H1 (cell line): Measurements from ENCODE around the gene MARK3. TPM values are rescaled to one million over a fixed set of nuclear protein-coding genes. Genes with fewer than 3 reads are reported as not detected.

ENCODE experiments used
- CTCF ChIA-PET: fragments of 300-600 bp; sonication (Branson Sonifier 250); formaldehyde crosslinking; loops from one replicate; lab custom pipeline; 2021; ENCODE audit not compliant: partially characterized antibody; lab: Charles Lee
- POLR2A ChIA-PET: fragments of 300-600 bp; sonication (Branson Sonifier 250); formaldehyde crosslinking; loops from one replicate; lab custom pipeline; 2021; ENCODE audit warnings: inconsistent platforms; ENCODE audit not compliant: partially characterized antibody; lab: Charles Lee
- DNase-seq, 2 experiments: peaks; one replicate each; pipeline versions ENCODE4 v3.0.0 to v3.0.0-alpha.2; 2010 to 2022; ENCODE audit warnings: low spot score in 2 of 2, low read depth in 1 of 2, mixed read lengths in 1 of 2
- FAIRE-seq: peaks from 2 replicates; lab custom pipeline; 2011; peaks lifted over from hg19 to GRCh38; lab: Jason Lieb, UNC
- H2AFZ ChIP-seq: 2 replicates; pipeline ENCODE4 v1.8.1; 2012; ENCODE audit warnings: low read length, inconsistent platforms
- H2AK5ac ChIP-seq: 2 replicates; pipeline ENCODE4 v1.6.1; 2013; ENCODE audit warnings: low read depth, low read length
- H2BK120ac ChIP-seq: replicated peaks from 2 replicates; pipeline ENCODE3; 2013; ENCODE audit warnings: low read depth, low read length, inconsistent platforms
- H2BK12ac ChIP-seq: 2 replicates; pipeline ENCODE4 v1.6.1; 2013; ENCODE audit warnings: low read depth, low read length
- H2BK15ac ChIP-seq: 2 replicates; pipeline ENCODE4 v1.6.1; 2013; ENCODE audit warnings: low read length
- H2BK20ac ChIP-seq: 2 replicates; pipeline ENCODE4 v1.6.1; 2013; ENCODE audit warnings: low read length
- H2BK5ac ChIP-seq: 2 replicates; pipeline ENCODE4 v1.6.1; 2013; ENCODE audit warnings: low read depth, low read length
- H3K14ac ChIP-seq: 2 replicates; pipeline ENCODE4 v1.6.1; 2013; ENCODE audit warnings: inconsistent platforms; ENCODE audit not compliant: insufficient read length
- H3K18ac ChIP-seq: 2 replicates; pipeline ENCODE4 v1.6.1; 2013; ENCODE audit warnings: low read length; ENCODE audit errors: extremely low read depth
- H3K23ac ChIP-seq: 2 replicates; pipeline ENCODE4 v1.6.1; 2013; ENCODE audit warnings: inconsistent platforms; ENCODE audit not compliant: insufficient read length
- H3K23me2 ChIP-seq: 2 replicates; pipeline ENCODE4 v1.6.1; 2013; ENCODE audit warnings: low read depth, low read length
- H3K27ac ChIP-seq: 2 replicates; pipeline ENCODE4 v1.6.1; 2011; ENCODE audit warnings: low read depth, low read length, inconsistent platforms
- H3K27me3 ChIP-seq, 4 experiments: replicated peaks in 1 of 4; 1 replicate in 1 of 4; 2 replicates in 3 of 4; pipeline versions ENCODE4 v1.6.1 to v1.8.1; 2011 to 2013; ENCODE audit warnings: low read length in 3 of 4, mild to moderate bottlenecking in 3 of 4, inconsistent platforms in 2 of 4, mixed read lengths in 2 of 4, moderate library complexity in 1 of 4; ENCODE audit not compliant: control insufficient read depth in 3 of 4, insufficient read depth in 3 of 4; ENCODE audit errors: extremely low read depth in 1 of 4
- H3K36me3 ChIP-seq, 4 experiments: 2 replicates each; pipeline versions ENCODE4 v1.6.1 to v1.8.1; 2011 to 2013; ENCODE audit warnings: mild to moderate bottlenecking in 4 of 4, low read length in 3 of 4, moderate library complexity in 2 of 4, control low read depth in 1 of 4, inconsistent platforms in 1 of 4; ENCODE audit not compliant: insufficient read depth in 4 of 4, control insufficient read depth in 2 of 4
- H3K4ac ChIP-seq: replicated peaks from 2 replicates; pipeline ENCODE3; 2013; ENCODE audit warnings: low read length, low read depth, mixed read lengths, inconsistent platforms; ENCODE audit not compliant: insufficient read length
- H3K4me1 ChIP-seq, 4 experiments: replicated peaks in 1 of 4; 1 replicate in 1 of 4; 2 replicates in 3 of 4; pipeline versions ENCODE4 v1.6.1 to v1.8.1; 2011 to 2013; ENCODE audit warnings: low read length in 3 of 4, inconsistent platforms in 2 of 4, mixed read lengths in 1 of 4; ENCODE audit not compliant: insufficient read depth in 4 of 4, control insufficient read depth in 3 of 4
- H3K4me2 ChIP-seq, 2 experiments: 2 replicates each; pipeline versions ENCODE4 v1.6.1 to v1.8.1; 2011 to 2013; ENCODE audit warnings: low read depth in 2 of 2, low read length in 2 of 2, control low read depth in 1 of 2, inconsistent platforms in 1 of 2, mild to moderate bottlenecking in 1 of 2; ENCODE audit not compliant: insufficient read depth in 1 of 2
- H3K4me3 ChIP-seq, 4 experiments: fragments of 200-600, 300-600 bp in 1 of 4; sonication (generic), shearing (Covaris generic), sonication (Bioruptor Twin) in 1 of 4; 2 replicates each; pipeline versions ENCODE4 v1.5.1 to v1.8.1; 2011 to 2016; ENCODE audit warnings: low read length in 4 of 4, low read depth in 3 of 4, control low read depth in 2 of 4, inconsistent platforms in 2 of 4, mild to moderate bottlenecking in 2 of 4, mixed read lengths in 1 of 4, moderate library complexity in 1 of 4; ENCODE audit not compliant: insufficient read depth in 2 of 4; ENCODE audit errors: extremely low read depth in 1 of 4
- H3K56ac ChIP-seq: replicated peaks from 2 replicates; pipeline ENCODE3; 2013; ENCODE audit warnings: low read depth, mild to moderate bottlenecking, mixed read lengths, low read length, inconsistent platforms; ENCODE audit not compliant: insufficient read length
- H3K79me1 ChIP-seq: 2 replicates; pipeline ENCODE4 v1.6.1; 2013; ENCODE audit warnings: low read depth, low read length, control low read depth
- H3K79me2 ChIP-seq, 2 experiments: 2 replicates each; pipeline versions ENCODE4 v1.6.1 to v1.8.1; 2012 to 2013; ENCODE audit warnings: low read length in 2 of 2, mild to moderate bottlenecking in 2 of 2, inconsistent platforms in 1 of 2; ENCODE audit not compliant: insufficient read depth in 2 of 2, control insufficient read depth in 1 of 2
- H3K9ac ChIP-seq, 4 experiments: replicated peaks in 1 of 4; 1 replicate in 1 of 4; 2 replicates in 3 of 4; pipeline versions ENCODE4 v1.6.1 to v1.8.1; 2011 to 2013; ENCODE audit warnings: low read depth in 3 of 4, low read length in 3 of 4, control low read depth in 2 of 4, mild to moderate bottlenecking in 2 of 4, moderate library complexity in 2 of 4, inconsistent platforms in 1 of 4; ENCODE audit errors: extremely low read depth in 1 of 4
- H3K9me3 ChIP-seq, 2 experiments: 2 replicates each; pipeline versions ENCODE4 v1.6.1 to v1.8.1; 2012 to 2013; ENCODE audit warnings: mild to moderate bottlenecking in 2 of 2, moderate library complexity in 2 of 2, control low read depth in 1 of 2, inconsistent platforms in 1 of 2, low read depth in 1 of 2, low read length in 1 of 2, mixed read lengths in 1 of 2; ENCODE audit not compliant: insufficient read depth in 2 of 2
- H4K20me1 ChIP-seq, 2 experiments: replicated peaks in 1 of 2; 2 replicates each; pipeline versions ENCODE3 to v1.8.1; 2011 to 2013; ENCODE audit warnings: inconsistent platforms in 2 of 2, low read length in 2 of 2, mild to moderate bottlenecking in 1 of 2; ENCODE audit not compliant: insufficient read depth in 2 of 2, control insufficient read depth in 1 of 2
- H4K5ac ChIP-seq: 2 replicates; pipeline ENCODE4 v1.6.1; 2013; ENCODE audit warnings: low read length, low read depth, mixed read lengths, inconsistent platforms; ENCODE audit not compliant: insufficient read length
- H4K8ac ChIP-seq: 2 replicates; pipeline ENCODE4 v1.8.0; 2013; ENCODE audit warnings: mild to moderate bottlenecking, moderate library complexity, low read length, inconsistent platforms; ENCODE audit not compliant: insufficient read depth; ENCODE audit errors: extremely low read depth
- H4K91ac ChIP-seq: replicated peaks from 2 replicates; pipeline ENCODE3; 2013; ENCODE audit warnings: low read length, mixed read lengths, inconsistent platforms; ENCODE audit not compliant: insufficient read length
- ATF3 ChIP-seq: IDR thresholded peaks from 2 replicates; pipeline ENCODE4 v1.6.1; 2011; ENCODE audit warnings: low read depth, mild to moderate bottlenecking, low read length; ENCODE audit not compliant: insufficient read depth
- BACH1 ChIP-seq: IDR thresholded peaks from 2 replicates; pipeline ENCODE4 v1.6.1; 2012; ENCODE audit warnings: low read length, improper control_type of control experiment
- CBX8 ChIP-seq: fragments of 300-800, 300-1000 bp; sonication (generic); IDR thresholded peaks from 2 replicates; pipeline ENCODE4 v1.7.1; 2016; ENCODE audit warnings: low read depth, low read length, borderline replicate concordance
- CTCF ChIP-seq, 3 experiments: IDR thresholded peaks; 1 replicate in 2 of 3; 2 replicates in 1 of 3; pipeline versions ENCODE4 v1.5.1 to v1.6.1; 2011; ENCODE audit warnings: low read length in 3 of 3, mild to moderate bottlenecking in 3 of 3, inconsistent platforms in 2 of 3, low read depth in 1 of 3, moderate library complexity in 1 of 3; ENCODE audit not compliant: insufficient read depth in 1 of 3; ENCODE audit errors: control extremely low read depth in 1 of 3
- PHF8 ChIP-seq: fragments of 200-600 bp; sonication (generic); conservative IDR thresholded peaks from 2 replicates; pipeline ENCODE4 v1.7.1; 2012; ENCODE audit warnings: low read depth, mild to moderate bottlenecking, inconsistent platforms, low read length, moderate library complexity
- SP2 ChIP-seq: IDR thresholded peaks from 2 replicates; pipeline ENCODE4 v1.6.1; 2012; ENCODE audit warnings: mild to moderate bottlenecking, low read length, inconsistent platforms
- SUZ12 ChIP-seq: fragments of 200-600 bp; sonication (generic); IDR thresholded peaks from 2 replicates; pipeline ENCODE4 v1.6.1; 2012; ENCODE audit warnings: mild to moderate bottlenecking, inconsistent platforms, low read length, moderate library complexity, mixed read lengths
- WGBS, 2 experiments: shearing (Covaris generic) in 1 of 2; methylation state at CpG; one replicate each; pipeline versions ENCODE4 v1.1.6 to v1.1.7; 2013 to 2015; ENCODE audit warnings: low lambda C conversion rate in 2 of 2, mixed read lengths in 2 of 2, inconsistent platforms in 1 of 2, low coverage in 1 of 2, missing lambda C conversion rate in 1 of 2; ENCODE audit not compliant: insufficient replicate concordance in 2 of 2, insufficient coverage in 1 of 2, insufficient read length in 1 of 2; ENCODE audit errors: extremely low coverage in 1 of 2, missing lambda C conversion rate in 1 of 2; 5-methylcytosine and 5-hydroxymethylcytosine counted together
- polyA plus RNA-seq, 7 experiments: library from polyadenylated mRNA; depleted of rRNA in 3 of 7; stranded (reverse) in 5 of 7; unstranded in 2 of 7; fragments of >200 nt in 5 of 7; fragments of 200-250 nt in 2 of 7; gene quantifications; 1 replicate in 5 of 7; 2 replicates in 1 of 7; 4 replicates in 1 of 7; pipeline versions ENCODE4 v1.2.1 to v1.2.3, GENCODE V29; 2011 to 2013; ENCODE audit warnings: missing spikeins in 2 of 7, mixed read lengths in 2 of 7
- total RNA-seq: library from RNA; stranded (reverse); fragmentation: NEBNext Ultra II Directional; extraction: Animal tissue kit (Norgen Biotek cat#: 25700); gene quantifications from 2 replicates; pipeline ENCODE4 v1.2.1, GENCODE V29; 2021

The MARK3 gene
- total and polyA plus RNA-seq, 2 of the 8 experiments (the other 6 are each of a cell fraction or from before 2014, with no cell fraction given): 39.4 to 76.9 TPM

DNA sequence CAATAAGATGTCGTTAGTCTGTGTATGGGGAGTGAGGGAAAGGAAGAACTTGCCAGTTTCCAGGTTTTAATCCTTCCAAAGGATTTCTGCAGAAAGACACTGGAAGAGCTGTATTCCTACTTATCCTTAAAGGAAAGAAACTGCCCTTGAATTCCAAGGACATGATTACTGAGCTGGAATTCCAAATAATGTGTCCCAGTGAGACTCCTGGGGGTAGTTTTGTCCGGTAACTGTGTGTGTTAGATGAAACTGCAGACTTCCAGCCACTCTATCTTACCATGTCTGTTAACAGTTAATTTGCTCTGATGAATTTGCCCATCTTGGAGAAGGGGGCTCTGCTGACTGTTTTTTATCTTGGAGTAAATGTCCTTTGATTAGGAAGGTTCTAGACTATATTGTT is 104.4 kb downstream of the MARK3 start:
- Histone ChIP-seq H2AFZ (no peak overlapping the region), H2BK120ac (no peak overlapping the region), H3K36me3 (peaks cover 4 to 28% (median 14%) of the 10 kb centered on the region in 4 experiments; a peak in 6 of 8 replicates), H3K9ac (no peak overlapping the region), H3K4me2 (no peak overlapping the region), H3K4me3 (no peak overlapping the region), H3K18ac (no peak overlapping the region), H2BK12ac (no peak overlapping the region), H4K5ac (no peak overlapping the region), H4K20me1 (peaks cover 0 to 4% of the 10 kb centered on the region in 2 experiments), H3K27me3 (no peaks in the 10 kb centered on the region), H3K79me1 (no peaks in the 10 kb centered on the region; the same call in 1 of the 2 replicates)
- DNase-seq: no peak
- ChIA-PET POLR2A (interaction anchor here (1.6 kb wide), 1 partner anchor 26 kb away, joined by 3 read pairs; no protein-coding TSS in a partner anchor), CTCF (interaction anchor here (0.8 to 4.4 kb wide), 3 partner anchors 16 to 57 kb away, joined by 3 to 16 read pairs (median 7); no protein-coding TSS in a partner anchor)
- WGBS, 2 experiments: 87% methylated on average over 2 of the region's 2 CpGs; no CpG with 5 or more reads in 1 of the 2 experiments
- TF ChIP-seq CBX8 (no peak), SP2 (no peak), ATF3 (no peak), PHF8 (no peak), BACH1 (no peak), CTCF (IDR thresholded peaks at IDR 0.05; ENCODE audit: control extremely low read depth in 1 of 3, insufficient read depth in 1 of 3, low read depth in 1 of 3, low read length in 3 of 3) (no peak), SUZ12 (no peak)
- TF ChIP-seq, all 59 proteins: peak for 0
- Histone ChIP-seq H2BK20ac (no peak overlapping the region), H3K27ac (no peak overlapping the region), H3K23me2 (no peaks in the 10 kb centered on the region), H3K14ac (no peak overlapping the region), H3K56ac (no peak overlapping the region), H4K91ac (no peak overlapping the region), H3K9me3 (no peaks in the 10 kb centered on the region), H2AK5ac (no peak overlapping the region), H3K23ac (no peak overlapping the region), H2BK5ac (no peak overlapping the region), H3K4ac (no peak overlapping the region), H4K8ac (no peak overlapping the region), H3K4me1 (no peaks in the 10 kb centered on the region), H2BK15ac (no peak overlapping the region), H3K79me2 (no peaks in the 10 kb centered on the region)
- FAIRE-seq: no peak
